GM18867 (cell line): ENCODE measurements around the gene RARA.
A peak's percentile ranks its signal among the peaks of the same experiment; 100 is the strongest.

Experiments used
- ATAC-seq: cut with Tn5 transposase; IDR thresholded peaks from one replicate; pipeline ENCODE4 v1.9.1; 2021; ENCODE audit warnings: mild to moderate bottlenecking, moderate library complexity; ENCODE audit not compliant: unreplicated experiment

RARA gene

GRCh38 chr17:40327735-40328385, 18.9 kb downstream of the RARA start:
- no peak for ATAC-seq

- ATAC-seq = no peak
These were observed 19.4 kb downstream of the RARA start for GRCh38 chr17:40328386-40328766.

- ATAC-seq = no peak
These were observed 21.1 kb downstream of the RARA start for GRCh38 chr17:40329839-40330794.

- no peak for ATAC-seq
These were observed 22.0 kb downstream of the RARA start for GRCh38 chr17:40330850-40331470.

- ATAC-seq = no peak
These were observed 23.0 kb downstream of the RARA start for GRCh38 chr17:40331743-40332641.

GRCh38 chr17:40333781-40334448, 24.9 kb downstream of the RARA start:
- no peak for ATAC-seq

- ATAC-seq = no peak
These were observed 26.6 kb downstream of the RARA start for GRCh38 chr17:40335620-40336019.

- no peak for ATAC-seq
These were observed 28.4 kb downstream of the RARA start for GRCh38 chr17:40337351-40337750.

- no peak for ATAC-seq
These were observed 29.1 kb downstream of the RARA start for GRCh38 chr17:40338058-40338457.

GRCh38 chr17:40338941-40339649, 30.1 kb downstream of the RARA start:
- no peak for ATAC-seq

- ATAC-seq = no peak
These were observed 31.3 kb downstream of the RARA start for GRCh38 chr17:40340327-40340726.

- peak; percentile 80 for ATAC-seq
These were observed 32.2 kb downstream of the RARA start for GRCh38 chr17:40340880-40341807.

GRCh38 chr17:40341808-40342503, 33.0 kb downstream of the RARA start:
- no peak for ATAC-seq

- ATAC-seq = no peak
These were observed 33.7 kb downstream of the RARA start for GRCh38 chr17:40342504-40343218.

GRCh38 chr17:40343219-40344119, 34.5 kb downstream of the RARA start:
- no peak for ATAC-seq
